ENCODE data around the gene PPEF1.

DNA sequence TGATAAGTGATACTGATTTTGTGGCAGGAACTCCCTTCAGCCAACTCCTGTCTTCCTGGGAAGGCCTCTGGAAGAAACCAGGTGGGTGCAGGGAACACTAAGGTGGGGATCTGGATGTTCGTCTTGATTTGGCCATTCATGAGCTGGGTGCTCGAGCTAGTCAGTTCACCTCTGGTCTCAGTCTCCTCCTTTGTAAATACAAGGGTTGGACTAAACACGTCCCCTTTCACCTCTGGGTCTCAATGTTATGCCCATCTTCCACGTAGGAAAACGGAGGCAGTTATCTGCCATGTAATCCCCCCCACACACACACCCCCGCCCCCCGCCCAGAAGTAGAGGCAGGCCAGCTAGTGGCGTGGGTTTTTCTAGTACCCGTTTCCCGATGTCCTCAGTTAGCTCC lies 31.4 kb upstream of the PPEF1 start:
- TF ChIP-seq, protein P1, sequence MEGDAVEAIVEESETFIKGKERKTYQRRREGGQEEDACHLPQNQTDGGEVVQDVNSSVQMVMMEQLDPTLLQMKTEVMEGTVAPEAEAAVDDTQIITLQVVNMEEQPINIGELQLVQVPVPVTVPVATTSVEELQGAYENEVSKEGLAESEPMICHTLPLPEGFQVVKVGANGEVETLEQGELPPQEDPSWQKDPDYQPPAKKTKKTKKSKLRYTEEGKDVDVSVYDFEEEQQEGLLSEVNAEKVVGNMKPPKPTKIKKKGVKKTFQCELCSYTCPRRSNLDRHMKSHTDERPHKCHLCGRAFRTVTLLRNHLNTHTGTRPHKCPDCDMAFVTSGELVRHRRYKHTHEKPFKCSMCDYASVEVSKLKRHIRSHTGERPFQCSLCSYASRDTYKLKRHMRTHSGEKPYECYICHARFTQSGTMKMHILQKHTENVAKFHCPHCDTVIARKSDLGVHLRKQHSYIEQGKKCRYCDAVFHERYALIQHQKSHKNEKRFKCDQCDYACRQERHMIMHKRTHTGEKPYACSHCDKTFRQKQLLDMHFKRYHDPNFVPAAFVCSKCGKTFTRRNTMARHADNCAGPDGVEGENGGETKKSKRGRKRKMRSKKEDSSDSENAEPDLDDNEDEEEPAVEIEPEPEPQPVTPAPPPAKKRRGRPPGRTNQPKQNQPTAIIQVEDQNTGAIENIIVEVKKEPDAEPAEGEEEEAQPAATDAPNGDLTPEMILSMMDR (IDR thresholded peaks at IDR 0.05; ENCODE audit: low read depth, low read length, missing input control): no peak
- TF ChIP-seq ATF3 (IDR thresholded peaks at IDR 0.05): no peak
